Kidney (tissue), 14 donors: ENCODE measurements around the gene GOLGA6C. TPM values are rescaled to one million over a fixed set of nuclear protein-coding genes. Genes with fewer than 3 reads are reported as not detected.

Experiments
- DNase-seq, 5 donors: peaks; one replicate each; pipeline ENCODE4 v3.0.0-alpha.2; 2013 to 2020
- FAIRE-seq: peaks from 2 replicates; lab custom pipeline; 2012; peaks lifted over from hg19 to GRCh38; lab: Jason Lieb, UNC
- H3K27ac ChIP-seq, 2 donors: one replicate each; pipeline ENCODE4 v1.7.0; 2013; ENCODE audit warnings: low read depth in 2 of 2, low read length in 2 of 2, inconsistent platforms in 1 of 2
- H3K27me3 ChIP-seq: one replicate; pipeline ENCODE4 v1.7.1; 2013; ENCODE audit warnings: low read length, inconsistent platforms; ENCODE audit not compliant: control insufficient read depth, insufficient read depth
- H3K36me3 ChIP-seq, 3 donors: one replicate each; pipeline versions ENCODE4 v1.7.0 to v1.7.1; 2013; ENCODE audit warnings: low read length in 3 of 3, control low read depth in 1 of 3, inconsistent platforms in 1 of 3; ENCODE audit not compliant: insufficient read depth in 3 of 3, control insufficient read depth in 2 of 3
- H3K4me1 ChIP-seq, 3 donors: one replicate each; pipeline versions ENCODE4 v1.7.0 to v1.7.1; 2013; ENCODE audit warnings: low read length in 3 of 3, inconsistent platforms in 1 of 3, low read depth in 1 of 3; ENCODE audit not compliant: control insufficient read depth in 2 of 3, insufficient read depth in 2 of 3
- H3K4me3 ChIP-seq, 3 donors: one replicate each; pipeline versions ENCODE4 v1.7.0 to v1.8.1; 2013; ENCODE audit warnings: low read length in 3 of 3, control low read depth in 1 of 3, inconsistent platforms in 1 of 3
- H3K9ac ChIP-seq, 3 donors: one replicate each; pipeline versions ENCODE4 v1.7.0 to v1.7.1; 2013; ENCODE audit warnings: low read length in 3 of 3, control low read depth in 1 of 3, inconsistent platforms in 1 of 3
- H3K9me3 ChIP-seq, 3 donors: one replicate each; pipeline versions ENCODE4 v1.7.0 to v1.7.1; 2013; ENCODE audit warnings: low read length in 3 of 3, control low read depth in 1 of 3, inconsistent platforms in 1 of 3; ENCODE audit not compliant: control insufficient read depth in 2 of 3, insufficient read depth in 1 of 3
- intact Hi-C: fragments of 100-400 bp; cut with DNase I; formaldehyde crosslinking; loops from one replicate; pipeline ENCODE4 v1.11.1; 2022
- polyA plus RNA-seq: library from polyadenylated mRNA; stranded (reverse); fragments of 350-450 nt; fragmentation: Illumina TruSeq; extraction: RNeasy Lipid Tissue Mini Kit (QIAGEN cat#74804); gene quantifications from one replicate; pipeline ENCODE4 v1.2.3, GENCODE V29; 2014; ENCODE audit warnings: low read depth, low replicate concordance; ENCODE audit not compliant: insufficient read depth
- total RNA-seq: library from RNA; stranded (reverse); fragmentation: NEBNext Ultra II Directional; extraction: Animal tissue kit (Norgen Biotek cat#: 25700); gene quantifications from one replicate; pipeline ENCODE4 v1.2.1, GENCODE V29; 2021
- TF ChIP-seq, protein P1 (sequence below): IDR thresholded peaks from 3 replicates; pipeline ENCODE4 v1.5.1; 2012; ENCODE audit warnings: mild to moderate bottlenecking, moderate library complexity, borderline replicate concordance; ENCODE audit not compliant: insufficient read depth; ENCODE audit errors: extremely low read depth
- donor health status: control.
- donor health status: control.
- donor health status: control.
- donor health status: control.
- donor health status: control.
- donor health status: DM: yes; HTN: yes; CAD: no.
- donor health status: Normal renal cell carcinoma (clear cell type).

GOLGA6C gene
- total and polyA plus RNA-seq, 2 donors from 2014 or later: not detected

DNA sequence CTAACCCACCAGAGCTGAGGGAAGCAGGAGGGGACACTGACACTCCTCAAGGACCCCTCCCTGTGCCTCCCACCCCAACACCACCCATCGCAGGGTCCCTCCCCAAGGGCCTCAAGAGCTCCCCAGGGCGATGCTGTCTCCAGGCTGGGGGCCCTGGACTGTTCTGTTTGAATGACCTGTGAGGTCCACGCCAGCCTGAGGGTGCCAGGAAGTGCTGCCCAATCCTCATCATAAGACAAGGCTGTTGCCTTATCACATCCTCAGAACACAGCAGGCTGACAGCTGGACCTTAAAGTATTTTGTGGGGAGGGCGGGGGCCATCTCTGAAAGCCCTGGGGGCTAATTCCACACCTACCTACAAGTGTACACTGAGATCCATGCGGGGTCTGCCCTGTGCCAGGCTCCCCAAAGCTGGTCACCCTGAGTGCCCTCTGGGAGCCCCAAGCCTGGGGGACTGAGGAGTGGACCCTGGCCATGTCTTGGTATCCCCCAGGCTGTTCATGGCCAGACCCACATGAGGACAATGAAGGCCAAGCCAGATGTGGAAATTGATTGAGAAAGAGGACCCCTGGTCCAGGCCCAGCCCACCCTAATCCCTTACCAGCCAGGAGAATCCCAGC, 23.8 kb upstream of the GOLGA6C start:
- intact Hi-C loops: no loop called here
- Histone ChIP-seq H3K4me1 (no peaks in the 10 kb centered on the region), H3K9me3 (no peaks in the 10 kb centered on the region), H3K36me3 (no peaks in the 10 kb centered on the region), H3K9ac (no peak overlapping the region), H3K4me3 (no peak overlapping the region), H3K27ac (no peak overlapping the region), H3K27me3 (no peaks in the 10 kb centered on the region)
- TF ChIP-seq, protein P1, sequence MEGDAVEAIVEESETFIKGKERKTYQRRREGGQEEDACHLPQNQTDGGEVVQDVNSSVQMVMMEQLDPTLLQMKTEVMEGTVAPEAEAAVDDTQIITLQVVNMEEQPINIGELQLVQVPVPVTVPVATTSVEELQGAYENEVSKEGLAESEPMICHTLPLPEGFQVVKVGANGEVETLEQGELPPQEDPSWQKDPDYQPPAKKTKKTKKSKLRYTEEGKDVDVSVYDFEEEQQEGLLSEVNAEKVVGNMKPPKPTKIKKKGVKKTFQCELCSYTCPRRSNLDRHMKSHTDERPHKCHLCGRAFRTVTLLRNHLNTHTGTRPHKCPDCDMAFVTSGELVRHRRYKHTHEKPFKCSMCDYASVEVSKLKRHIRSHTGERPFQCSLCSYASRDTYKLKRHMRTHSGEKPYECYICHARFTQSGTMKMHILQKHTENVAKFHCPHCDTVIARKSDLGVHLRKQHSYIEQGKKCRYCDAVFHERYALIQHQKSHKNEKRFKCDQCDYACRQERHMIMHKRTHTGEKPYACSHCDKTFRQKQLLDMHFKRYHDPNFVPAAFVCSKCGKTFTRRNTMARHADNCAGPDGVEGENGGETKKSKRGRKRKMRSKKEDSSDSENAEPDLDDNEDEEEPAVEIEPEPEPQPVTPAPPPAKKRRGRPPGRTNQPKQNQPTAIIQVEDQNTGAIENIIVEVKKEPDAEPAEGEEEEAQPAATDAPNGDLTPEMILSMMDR: no peak
- FAIRE-seq (no peak), DNase-seq (peak in 1 of 5 donors; percentile 39)

DNA sequence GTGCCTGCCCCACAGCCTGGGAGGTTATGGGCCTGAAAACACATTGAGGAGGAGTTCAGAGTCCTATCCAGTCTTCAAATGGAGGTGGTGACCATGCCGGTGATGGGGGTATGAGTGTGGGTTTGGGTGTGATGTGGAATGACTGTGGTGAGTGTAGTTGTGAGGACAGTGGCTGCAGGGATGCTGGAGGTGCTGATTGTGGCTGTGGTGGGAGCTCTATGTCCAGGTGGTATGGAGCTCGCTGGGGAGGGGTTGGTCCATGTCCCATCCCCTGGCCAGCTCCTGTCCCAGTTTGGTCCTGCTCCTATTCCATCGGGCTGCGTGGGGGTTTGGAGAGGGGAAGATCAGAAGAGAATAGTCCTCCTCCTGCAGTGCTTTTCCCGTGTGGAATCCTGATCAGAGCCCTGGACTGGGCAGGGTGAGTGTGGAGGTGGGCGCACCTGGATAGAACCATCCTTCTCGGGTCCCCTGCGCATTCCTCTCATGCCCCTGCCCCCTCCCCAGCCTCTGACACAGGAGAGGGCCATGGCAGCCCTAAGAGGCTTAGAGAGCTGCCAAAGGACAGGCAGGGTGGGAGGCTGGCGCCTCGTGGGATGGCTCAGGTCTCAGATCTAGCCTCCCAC, 23.0 kb upstream of the GOLGA6C start:
- no peak for FAIRE-seq
- Histone ChIP-seq H3K27me3 (no peaks in the 10 kb centered on the region), H3K9me3 (no peaks in the 10 kb centered on the region), H3K36me3 (no peaks in the 10 kb centered on the region), H3K4me1 (no peaks in the 10 kb centered on the region), H3K4me3 (no peak overlapping the region), H3K9ac (no peak overlapping the region), H3K27ac (no peak overlapping the region)
- intact Hi-C loops: no loop called here
- TF ChIP-seq, protein P1: no peak
- peak in 1 of 5 donors; percentile 40 for DNase-seq

DNA sequence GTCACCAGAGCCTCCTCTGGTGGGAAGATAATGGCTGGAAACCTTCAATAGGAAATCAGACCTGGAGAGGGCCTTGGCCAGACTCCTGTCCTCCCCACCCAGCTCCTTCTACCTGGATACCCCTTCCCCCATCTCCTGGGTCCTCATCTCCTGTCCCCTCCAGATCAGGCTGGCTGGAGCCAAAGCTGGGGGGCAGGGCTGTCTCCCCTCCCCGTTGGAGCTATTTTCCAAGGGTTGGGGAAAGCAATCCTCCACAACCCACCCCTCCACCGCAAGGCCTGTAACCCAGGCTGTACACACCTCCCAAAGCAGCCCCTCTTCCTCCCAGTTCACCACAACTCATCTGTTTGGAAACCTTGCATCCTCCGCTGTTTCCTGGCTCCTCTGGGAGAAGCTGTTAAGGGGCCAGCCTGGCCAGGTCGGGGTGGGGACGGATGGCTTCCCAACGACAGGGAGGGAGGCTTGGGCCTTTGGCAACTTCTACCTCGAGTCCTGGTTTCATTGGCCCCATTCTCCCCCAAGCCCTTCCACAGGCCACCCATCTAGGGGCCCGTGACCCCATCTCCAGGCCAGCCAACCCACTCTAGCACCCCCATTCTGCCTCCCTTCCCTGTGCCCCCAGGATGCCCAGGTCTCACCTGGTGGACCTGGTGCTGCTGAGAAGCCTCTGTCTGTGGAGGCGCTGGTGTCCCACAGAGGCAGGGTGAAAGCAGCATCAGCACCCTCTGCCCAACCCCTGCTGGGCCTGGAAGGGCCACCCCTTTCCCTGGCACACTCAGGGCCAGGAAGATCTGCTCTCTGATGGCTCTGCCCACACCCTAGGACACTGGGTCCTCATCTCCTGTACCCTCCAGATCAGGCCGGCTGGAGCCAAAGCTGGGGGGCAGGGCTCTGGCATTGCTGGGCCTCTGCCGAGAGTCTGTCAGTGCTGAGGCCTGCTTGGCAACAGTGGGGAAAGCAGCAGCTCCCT, 22.1 kb upstream of the GOLGA6C start:
- H3K9me3 ChIP-seq: no peaks in the 10 kb centered on the region
- no peak for FAIRE-seq
- no peaks in the 10 kb centered on the region for H3K4me1 ChIP-seq
- intact Hi-C loops: no loop called here
- DNase-seq: peak in 1 of 5 donors; percentile 39
- no peak overlapping the region for H3K27ac ChIP-seq
- no peaks in the 10 kb centered on the region for H3K27me3 ChIP-seq
- no peak overlapping the region for H3K9ac ChIP-seq
- no peak overlapping the region for H3K4me3 ChIP-seq
- no peaks in the 10 kb centered on the region for H3K36me3 ChIP-seq
- TF ChIP-seq, protein P1: no peak
